ENCODE data around the gene DTX3.
A peak's percentile ranks its signal among the peaks of the same experiment; 100 is the strongest.

Gene DTX3

DNA sequence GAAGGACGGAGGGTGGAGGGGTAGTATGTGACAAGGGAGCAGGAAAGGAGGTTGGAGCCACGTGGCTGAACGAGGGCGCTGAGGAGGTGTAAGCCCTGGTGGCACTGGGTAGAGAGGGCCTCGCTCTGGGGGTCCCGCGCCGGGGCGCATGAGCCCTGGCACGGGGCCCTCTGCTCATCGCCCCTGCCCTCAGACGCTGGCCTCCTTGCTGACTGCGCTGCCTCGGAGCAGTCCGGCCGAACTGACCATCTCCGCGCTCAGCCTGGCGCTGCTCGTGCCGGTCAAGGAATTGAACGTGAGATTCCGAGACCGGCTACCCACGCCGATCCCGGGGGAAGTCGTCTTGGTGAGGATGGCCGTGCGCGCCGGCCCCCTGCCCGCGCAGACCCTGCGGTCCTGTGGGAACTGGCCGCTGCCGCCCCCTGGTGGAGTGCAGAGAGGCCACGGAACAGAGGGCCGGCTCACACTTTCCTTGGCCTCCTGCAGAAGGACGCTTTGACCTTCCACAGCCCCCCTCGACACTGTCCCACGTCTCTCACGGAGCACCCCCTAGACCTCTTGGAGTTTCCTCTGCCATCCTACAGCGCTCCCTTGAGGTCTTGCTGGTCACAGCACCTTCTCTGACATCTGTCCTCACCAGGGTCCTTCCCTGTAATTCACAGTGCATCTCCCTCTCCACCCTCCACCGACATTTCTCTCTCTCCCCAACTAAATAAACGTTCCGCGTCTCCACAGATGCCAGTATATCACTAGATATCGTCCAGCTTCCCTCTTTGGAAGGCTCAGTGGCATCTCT is 17.1 kb downstream of the DTX3 start:
- TF ChIP-seq, protein P1, sequence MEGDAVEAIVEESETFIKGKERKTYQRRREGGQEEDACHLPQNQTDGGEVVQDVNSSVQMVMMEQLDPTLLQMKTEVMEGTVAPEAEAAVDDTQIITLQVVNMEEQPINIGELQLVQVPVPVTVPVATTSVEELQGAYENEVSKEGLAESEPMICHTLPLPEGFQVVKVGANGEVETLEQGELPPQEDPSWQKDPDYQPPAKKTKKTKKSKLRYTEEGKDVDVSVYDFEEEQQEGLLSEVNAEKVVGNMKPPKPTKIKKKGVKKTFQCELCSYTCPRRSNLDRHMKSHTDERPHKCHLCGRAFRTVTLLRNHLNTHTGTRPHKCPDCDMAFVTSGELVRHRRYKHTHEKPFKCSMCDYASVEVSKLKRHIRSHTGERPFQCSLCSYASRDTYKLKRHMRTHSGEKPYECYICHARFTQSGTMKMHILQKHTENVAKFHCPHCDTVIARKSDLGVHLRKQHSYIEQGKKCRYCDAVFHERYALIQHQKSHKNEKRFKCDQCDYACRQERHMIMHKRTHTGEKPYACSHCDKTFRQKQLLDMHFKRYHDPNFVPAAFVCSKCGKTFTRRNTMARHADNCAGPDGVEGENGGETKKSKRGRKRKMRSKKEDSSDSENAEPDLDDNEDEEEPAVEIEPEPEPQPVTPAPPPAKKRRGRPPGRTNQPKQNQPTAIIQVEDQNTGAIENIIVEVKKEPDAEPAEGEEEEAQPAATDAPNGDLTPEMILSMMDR (IDR thresholded peaks at IDR 0.05; ENCODE audit: control insufficient read depth, extremely low read depth, insufficient read depth) = peak; percentile 93
- no peak for DNase-seq (ENCODE audit: low read depth)

DNA sequence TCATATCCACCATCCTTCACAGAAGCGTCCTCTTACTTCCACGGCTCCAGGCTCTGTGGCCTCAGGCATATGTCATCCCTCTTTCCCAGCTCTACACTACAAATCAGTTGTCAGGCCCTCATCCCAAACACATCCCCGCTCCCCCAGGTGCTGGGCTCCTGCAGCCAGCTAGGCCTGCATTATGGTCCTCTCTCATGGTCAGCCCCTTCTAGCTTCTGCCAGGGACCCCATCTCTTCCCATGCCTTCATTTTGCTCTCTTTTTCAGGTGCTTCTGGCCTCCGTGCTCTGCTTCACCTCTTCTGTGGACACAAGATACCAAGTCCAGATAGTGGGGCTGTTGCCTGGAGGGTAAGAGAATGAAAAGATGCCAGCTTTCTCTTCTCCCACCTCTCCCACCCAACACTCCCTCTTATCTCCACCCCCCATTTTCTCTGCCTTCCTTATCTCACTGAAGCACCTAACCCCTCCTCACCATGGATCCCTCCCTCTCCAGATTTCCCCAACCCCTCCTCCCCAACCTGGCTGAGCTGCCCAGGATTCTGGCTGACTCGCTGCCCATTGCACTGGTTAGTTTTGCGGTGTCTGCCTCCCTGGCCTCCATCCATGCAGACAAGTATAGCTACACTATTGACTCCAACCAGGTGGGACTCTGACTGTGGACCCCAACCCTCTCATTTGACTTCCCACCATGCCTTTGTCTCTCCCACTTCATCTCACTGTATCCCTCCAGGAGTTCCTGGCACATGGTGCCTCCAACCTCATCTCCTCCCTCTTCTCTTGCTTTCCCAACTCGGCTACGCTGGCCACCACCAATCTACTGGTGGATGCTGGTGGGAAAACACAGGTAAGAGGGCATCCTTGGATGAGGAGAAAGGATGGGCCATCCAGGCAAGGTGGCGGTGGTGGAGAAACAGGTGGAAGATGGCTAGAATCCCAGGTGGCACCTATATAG is 17.9 kb downstream of the DTX3 start:
- no peak for DNase-seq (ENCODE audit: low read depth)
- no peak overlapping the region for H3K4me3 ChIP-seq (ENCODE audit: low read depth, low read length)
- TF ChIP-seq, protein P1 (IDR thresholded peaks at IDR 0.05; ENCODE audit: control insufficient read depth, extremely low read depth, insufficient read depth) = no peak

More for the DNA sequence above, 17.1 kb downstream of the DTX3 start:
- H3K4me3 ChIP-seq (ENCODE audit: low read depth, low read length) = peak overlapping the region; percentile 27

DNA sequence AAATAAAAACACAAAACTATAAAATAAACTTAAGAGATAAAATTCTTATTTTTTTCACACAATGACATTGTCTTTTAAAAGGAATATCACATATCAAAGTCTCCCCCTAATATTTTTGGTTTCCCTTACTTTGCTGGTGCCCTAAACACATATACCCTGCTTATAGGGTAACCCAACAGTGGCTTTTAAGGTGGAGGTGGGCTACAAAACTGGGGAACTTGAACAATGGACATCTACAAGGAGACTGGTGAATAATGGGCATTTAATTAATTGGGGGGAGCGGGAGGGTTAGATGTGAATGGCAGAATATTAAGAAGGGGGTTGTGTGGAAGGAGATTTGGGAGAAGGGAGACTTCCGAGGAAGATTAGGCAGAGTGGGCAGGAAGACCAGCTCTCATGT is 18.8 kb downstream of the DTX3 start:
- no peak overlapping the region for H3K4me3 ChIP-seq (ENCODE audit: low read depth, low read length)
- DNase-seq (ENCODE audit: low read depth) = no peak
- TF ChIP-seq, protein P1 (IDR thresholded peaks at IDR 0.05; ENCODE audit: control insufficient read depth, extremely low read depth, insufficient read depth) = no peak

DNA sequence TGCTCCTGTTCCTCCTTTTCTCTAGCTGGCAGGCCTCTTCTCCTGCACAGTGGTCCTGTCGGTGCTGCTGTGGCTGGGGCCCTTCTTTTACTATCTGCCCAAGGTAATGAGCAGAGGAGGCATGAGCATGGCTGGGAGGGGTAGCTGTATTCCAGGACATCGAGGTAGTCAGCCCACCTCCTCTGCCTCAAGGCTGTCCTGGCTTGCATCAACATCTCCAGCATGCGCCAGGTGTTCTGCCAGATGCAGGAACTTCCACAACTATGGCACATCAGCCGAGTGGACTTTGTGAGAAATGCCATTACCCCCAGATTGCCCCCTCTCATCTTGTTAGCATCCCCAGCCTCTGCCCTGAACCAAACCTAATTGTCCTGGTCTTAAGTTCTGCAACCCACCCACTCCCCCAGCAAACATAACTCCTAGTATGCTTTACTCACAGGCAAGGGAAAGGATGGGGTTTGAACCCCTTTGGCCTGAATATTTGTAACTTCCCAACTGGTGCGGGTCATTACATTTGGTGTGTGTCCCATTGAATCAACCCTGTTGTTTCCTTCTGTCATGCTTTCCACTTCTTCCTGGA is 19.3 kb downstream of the DTX3 start:
- no peak for DNase-seq (ENCODE audit: low read depth)
- no peak overlapping the region for H3K4me3 ChIP-seq (ENCODE audit: low read depth, low read length)
- TF ChIP-seq, protein P1 (IDR thresholded peaks at IDR 0.05; ENCODE audit: control insufficient read depth, extremely low read depth, insufficient read depth) = no peak

DNA sequence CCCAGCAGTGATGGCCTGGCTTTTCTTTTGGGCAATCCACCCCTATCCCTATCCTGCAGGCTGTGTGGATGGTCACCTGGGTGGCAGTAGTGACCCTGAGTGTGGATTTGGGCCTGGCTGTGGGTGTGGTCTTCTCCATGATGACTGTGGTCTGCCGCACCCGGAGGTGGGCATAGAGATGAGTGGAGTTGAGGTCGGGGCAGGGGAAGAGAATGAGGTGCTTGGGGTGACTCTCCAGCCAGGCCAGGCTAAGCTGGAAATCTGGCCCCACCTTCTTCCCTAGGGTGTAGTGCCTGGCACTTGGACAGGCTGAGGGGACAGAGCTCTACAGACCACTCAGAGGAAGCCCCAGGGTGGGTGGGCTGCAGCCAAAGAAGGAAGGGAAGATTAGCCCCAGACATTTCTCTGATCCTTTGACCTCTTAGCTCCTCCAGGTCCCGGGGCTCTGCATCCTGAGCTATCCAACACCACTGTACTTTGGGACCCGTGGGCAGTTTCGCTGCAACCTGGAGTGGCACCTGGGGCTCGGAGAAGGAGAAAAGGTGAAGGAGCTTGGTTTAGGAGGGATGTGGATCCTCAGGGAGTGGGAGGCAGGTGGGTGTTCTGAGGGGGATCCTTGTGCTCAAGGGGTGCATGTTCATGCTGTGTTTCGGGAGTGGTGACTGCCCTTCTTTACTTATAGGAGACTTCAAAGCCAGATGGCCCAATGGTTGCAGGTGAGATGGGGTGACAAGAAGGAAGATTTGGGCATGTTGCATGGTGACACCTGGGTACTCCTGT is 20.0 kb downstream of the DTX3 start:
- H3K4me3 ChIP-seq (ENCODE audit: low read depth, low read length) = no peak overlapping the region
- TF ChIP-seq, protein P1 (IDR thresholded peaks at IDR 0.05; ENCODE audit: control insufficient read depth, extremely low read depth, insufficient read depth) = no peak
- DNase-seq (ENCODE audit: low read depth) = no peak
